Naive thymus-derived CD8-positive, alpha-beta T cell (primary cell): ENCODE data around the gene PLXDC1. TPM values are rescaled to one million over a fixed set of nuclear protein-coding genes. Genes with fewer than 3 reads are reported as not detected.
A peak's percentile ranks its signal among the peaks of the same experiment; 100 is the strongest.
"Not testable (repeated sequence)": the region's sequence is repeated elsewhere in the genome, so short reads cannot be mapped to it uniquely, and the experiment has no call there.

Source experiments
- ATAC-seq, 2 donors: fragments of 150-1000 bp; cut with Tn5 transposase in 1 of 2; sonication (Bioruptor Pico), chemical (Tn5 transposase) in 1 of 2; 1 replicate in 1 of 2; 2 replicates in 1 of 2; pipeline ENCODE4 v1.10.0; 2021; ENCODE audit warnings: mild to moderate bottlenecking in 2 of 2, moderate library complexity in 2 of 2
- POLR2A ChIA-PET: fragments of 350-600 bp; sonication (Branson Sonifier 250); formaldehyde crosslinking; loops from one replicate; lab custom pipeline; 2021; ENCODE audit warnings: antibody characterized with exemption; lab: Charles Lee
- DNase-seq, 10 donors: peaks; one replicate each; pipeline versions ENCODE4 v3.0.0 to v3.0.0-alpha.2; 2020 to 2022
- H3K27ac Mint-ChIP-seq, 10 donors: one replicate each; pipeline ENCODE4 v1.8.0; 2020 to 2022; ENCODE audit warnings: mild to moderate bottlenecking in 10 of 10, mixed read lengths in 10 of 10, moderate library complexity in 4 of 10, inconsistent platforms in 1 of 10
- H3K27me3 Mint-ChIP-seq, 5 donors: one replicate each; pipeline ENCODE4 v1.8.0; 2021 to 2022; ENCODE audit warnings: mixed read lengths in 5 of 5
- H3K36me3 Mint-ChIP-seq, 3 donors: one replicate each; pipeline ENCODE4 v1.8.0; 2020 to 2022; ENCODE audit warnings: mixed read lengths in 3 of 3, mild to moderate bottlenecking in 2 of 3, inconsistent platforms in 1 of 3
- H3K4me1 Mint-ChIP-seq, 4 donors: one replicate each; pipeline ENCODE4 v1.8.0; 2021 to 2022; ENCODE audit warnings: mixed read lengths in 4 of 4
- H3K4me3 Mint-ChIP-seq, 10 donors: one replicate each; pipeline ENCODE4 v1.8.0; 2020 to 2022; ENCODE audit warnings: mild to moderate bottlenecking in 10 of 10, mixed read lengths in 10 of 10, moderate library complexity in 6 of 10, inconsistent platforms in 1 of 10
- H3K9me3 Mint-ChIP-seq, 9 donors: one replicate each; pipeline ENCODE4 v1.8.0; 2020 to 2022; ENCODE audit warnings: mixed read lengths in 9 of 9, mild to moderate bottlenecking in 3 of 9, inconsistent platforms in 1 of 9, moderate library complexity in 1 of 9
- polyA plus RNA-seq, 3 donors: library from polyadenylated mRNA; unstranded; fragments of 300-500 nt; fragmentation: Illumina TruSeq; gene quantifications; one replicate each; pipeline ENCODE4 v1.2.3, GENCODE V29; 2021
- total RNA-seq, 8 experiments: library from RNA in 2 of 8; stranded (reverse) in 2 of 8; gene quantifications; one replicate each; pipeline ENCODE4 v1.2.3 and lab custom pipeline; 2021 to 2026

Gene PLXDC1
- total and polyA plus RNA-seq, 5 experiments from 2014 or later = 14.0 to 37.3 (median 23.6) TPM

- H3K27ac Mint-ChIP-seq = peak overlapping the region in 2 of 10 donors; percentile 27 to 28
- ATAC-seq (no peak), DNase-seq (no peak)
- H3K4me3 Mint-ChIP-seq = no peak overlapping the region
- H3K9me3 Mint-ChIP-seq = peaks cover 0 to 2% (median 0%) of the 10 kb centered on the region in 9 donors
- peaks cover 0 to 22% (median 18%) of the 10 kb centered on the region in 3 donors for H3K36me3 Mint-ChIP-seq
- H3K4me1 Mint-ChIP-seq = peaks cover under 1 to 22% (median 6%) of the 10 kb centered on the region in 4 donors
- no peaks in the 10 kb centered on the region for H3K27me3 Mint-ChIP-seq
- POLR2A ChIA-PET = no interaction called here
Observed at GRCh38 chr17:39139561-39139960, 11.9 kb downstream of the PLXDC1 start.

- H3K27ac Mint-ChIP-seq = no peak overlapping the region
- peaks cover 0 to 2% (median 0%) of the 10 kb centered on the region in 9 donors for H3K9me3 Mint-ChIP-seq
- POLR2A ChIA-PET = no interaction called here
- H3K27me3 Mint-ChIP-seq = no peaks in the 10 kb centered on the region
- no peak for ATAC-seq
- peaks cover 0 to 17% (median 3%) of the 10 kb centered on the region in 4 donors for H3K4me1 Mint-ChIP-seq
- DNase-seq = no peak
- H3K36me3 Mint-ChIP-seq = peaks cover 0 to 22% (median 18%) of the 10 kb centered on the region in 3 donors
- no peak overlapping the region for H3K4me3 Mint-ChIP-seq
Observed at GRCh38 chr17:39139161-39139511, 12.3 kb downstream of the PLXDC1 start.

GRCh38 chr17:39138431-39139160 is 12.8 kb downstream of the PLXDC1 start:
- POLR2A ChIA-PET = no interaction called here
- H3K9me3 Mint-ChIP-seq = peaks cover 0 to 2% (median 0%) of the 10 kb centered on the region in 9 donors
- peaks cover 0 to 15% (median 2%) of the 10 kb centered on the region in 4 donors for H3K4me1 Mint-ChIP-seq
- H3K27ac Mint-ChIP-seq = peak overlapping the region in 3 of 10 donors; percentile 4 to 57 (median 9)
- H3K27me3 Mint-ChIP-seq = no peaks in the 10 kb centered on the region
- DNase-seq (no peak), ATAC-seq (no peak)
- peaks cover 0 to 22% (median 18%) of the 10 kb centered on the region in 3 donors for H3K36me3 Mint-ChIP-seq
- H3K4me3 Mint-ChIP-seq = no peak overlapping the region

GRCh38 chr17:39134878-39135277 is 16.6 kb downstream of the PLXDC1 start:
- Mint-ChIP-seq H3K4me3 (no peak overlapping the region), H3K27me3 (no peaks in the 10 kb centered on the region), H3K27ac (peak overlapping the region in 3 of 10 donors; percentile 16 to 48 (median 46)), H3K4me1 (peaks cover 0 to 19% (median 5%) of the 10 kb centered on the region in 4 donors), H3K36me3 (peaks cover 0 to 35% (median 14%) of the 10 kb centered on the region in 3 donors), H3K9me3 (peaks cover 0 to 2% (median 0%) of the 10 kb centered on the region in 9 donors)
- DNase-seq (no peak), ATAC-seq (no peak)
- POLR2A ChIA-PET = no interaction called here

DNA sequence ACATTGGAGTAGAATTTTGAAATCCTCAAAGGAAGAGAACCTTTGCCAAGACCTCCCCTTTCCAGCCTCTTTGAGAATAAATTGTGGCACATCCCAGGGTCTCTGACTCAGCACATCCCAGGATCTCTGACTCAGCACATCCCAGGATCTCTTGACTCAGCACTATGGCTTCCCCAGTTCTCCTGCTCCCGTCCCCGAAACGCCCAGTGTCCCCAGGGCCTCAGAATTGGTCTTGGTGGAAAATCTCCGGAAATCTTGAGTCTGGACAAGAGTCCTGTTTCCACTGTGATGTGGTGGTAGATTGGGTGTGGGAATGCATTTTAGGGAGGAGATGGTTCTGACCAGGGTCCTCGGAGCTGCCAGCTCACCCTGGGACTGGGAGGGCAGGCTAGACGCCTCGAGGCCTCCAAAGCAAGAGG is 19.2 kb downstream of the PLXDC1 start:
- Mint-ChIP-seq H3K9me3 (peaks cover 0 to 2% (median 0%) of the 10 kb centered on the region in 9 donors), H3K36me3 (peaks cover 0 to 28% (median 11%) of the 10 kb centered on the region in 3 donors), H3K4me3 (no peak overlapping the region), H3K27me3 (no peaks in the 10 kb centered on the region), H3K27ac (peak overlapping the region in 2 of 10 donors; percentile 41 to 56), H3K4me1 (peaks cover 0 to 11% (median 5%) of the 10 kb centered on the region in 4 donors)
- POLR2A ChIA-PET = no interaction called here
- ATAC-seq (no peak), DNase-seq (no peak)

DNA sequence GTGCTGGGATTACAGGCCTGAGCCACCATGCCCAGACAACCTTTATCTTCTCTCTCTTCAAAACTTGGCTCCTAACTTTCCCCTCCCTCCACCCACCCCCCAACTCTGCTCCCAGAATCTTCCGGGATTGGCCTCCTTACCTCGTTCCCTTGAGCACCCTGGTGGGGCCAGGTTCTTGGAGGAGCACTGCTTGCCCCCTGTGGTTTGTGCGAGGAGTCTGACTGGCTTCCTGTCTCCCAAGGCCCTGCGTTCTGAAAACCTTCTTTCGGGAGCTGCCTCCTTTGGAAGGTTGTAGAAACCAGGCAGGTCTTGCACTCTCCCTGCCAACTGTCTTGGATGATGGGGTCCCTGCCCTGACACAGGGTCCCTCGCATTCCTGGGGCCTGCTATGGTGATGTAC is 19.8 kb downstream of the PLXDC1 start:
- peaks cover 0 to 2% (median 0%) of the 10 kb centered on the region in 9 donors for H3K9me3 Mint-ChIP-seq
- H3K27ac Mint-ChIP-seq = peak overlapping the region in 5 of 10 donors; percentile 13 to 89 (median 31)
- POLR2A ChIA-PET = interaction anchor here (0.5 kb wide), 1 partner anchor 21 kb away, joined by 4 read pairs; no protein-coding TSS in a partner anchor
- DNase-seq (no peak), ATAC-seq (no peak)
- peaks cover 0 to 13% (median 6%) of the 10 kb centered on the region in 4 donors for H3K4me1 Mint-ChIP-seq
- H3K4me3 Mint-ChIP-seq = no peak overlapping the region
- no peaks in the 10 kb centered on the region for H3K27me3 Mint-ChIP-seq
- peaks cover 0 to 24% (median 11%) of the 10 kb centered on the region in 3 donors for H3K36me3 Mint-ChIP-seq

DNA sequence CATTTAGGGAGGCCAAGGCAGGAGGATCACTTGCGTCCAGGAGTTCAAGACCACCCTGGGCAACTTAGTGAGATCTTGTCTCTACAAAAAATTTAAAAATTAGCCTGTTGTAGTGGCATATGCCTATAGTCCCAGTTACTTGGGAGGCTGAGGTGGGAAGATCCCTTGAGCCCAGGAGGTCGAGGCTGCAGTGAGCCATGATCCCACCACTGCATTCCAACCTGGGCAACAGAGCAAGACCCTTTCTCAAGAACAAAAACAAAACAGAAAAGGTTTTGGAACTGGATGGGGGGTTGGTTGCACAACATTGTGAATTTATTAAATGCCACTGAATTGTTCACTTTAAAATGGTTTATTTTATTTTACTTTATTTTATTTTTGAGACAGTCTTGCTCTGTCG is 21.2 kb downstream of the PLXDC1 start:
- ATAC-seq = no peak
- Mint-ChIP-seq H3K4me1 (peaks cover 0 to 15% (median 6%) of the 10 kb centered on the region in 4 donors), H3K27ac (peak overlapping the region in 3 of 10 donors; percentile 19 to 82 (median 47))

GRCh38 chr17:39129544-39129943 is 21.9 kb downstream of the PLXDC1 start:
- ATAC-seq = not testable (repeated sequence)
- Mint-ChIP-seq H3K4me1 (peaks cover 0 to 15% (median 5%) of the 10 kb centered on the region in 4 donors), H3K27ac (peak overlapping the region in 3 of 10 donors; percentile 46 to 82 (median 58))

More for the DNA sequence above, 21.2 kb downstream of the PLXDC1 start:
- H3K4me3 Mint-ChIP-seq = no peak overlapping the region
- POLR2A ChIA-PET = no interaction called here
- no peak for DNase-seq
- H3K9me3 Mint-ChIP-seq = no peaks in the 10 kb centered on the region
- H3K27me3 Mint-ChIP-seq = no peaks in the 10 kb centered on the region
- peaks cover 0 to 16% (median 7%) of the 10 kb centered on the region in 3 donors for H3K36me3 Mint-ChIP-seq

GRCh38 chr17:39126436-39126835 is 25.0 kb downstream of the PLXDC1 start:
- no peaks in the 10 kb centered on the region for H3K27me3 Mint-ChIP-seq
- H3K36me3 Mint-ChIP-seq = peaks cover 0 to 7% (median 2%) of the 10 kb centered on the region in 3 donors
- H3K4me3 Mint-ChIP-seq = no peak overlapping the region
- no peaks in the 10 kb centered on the region for H3K9me3 Mint-ChIP-seq
- peaks cover 0 to 4% (median 3%) of the 10 kb centered on the region in 4 donors for H3K4me1 Mint-ChIP-seq
- H3K27ac Mint-ChIP-seq = no peak overlapping the region
- POLR2A ChIA-PET = interaction anchor here (0.6 kb wide), 1 partner anchor 64 kb away, joined by 3 read pairs; no protein-coding TSS in a partner anchor
- ATAC-seq (no peak), DNase-seq (no peak)

More at GRCh38 chr17:39129544-39129943, 21.9 kb downstream of the PLXDC1 start:
- H3K36me3 Mint-ChIP-seq = peaks cover 0 to 12% (median 7%) of the 10 kb centered on the region in 3 donors
- POLR2A ChIA-PET = interaction anchor here (0.6 to 0.7 kb wide), 3 partner anchors 40 to 169 kb away, joined by 3 read pairs; no protein-coding TSS in a partner anchor
- H3K4me3 Mint-ChIP-seq, DNase-seq, H3K9me3 Mint-ChIP-seq, H3K27me3 Mint-ChIP-seq: not testable (repeated sequence)

DNA sequence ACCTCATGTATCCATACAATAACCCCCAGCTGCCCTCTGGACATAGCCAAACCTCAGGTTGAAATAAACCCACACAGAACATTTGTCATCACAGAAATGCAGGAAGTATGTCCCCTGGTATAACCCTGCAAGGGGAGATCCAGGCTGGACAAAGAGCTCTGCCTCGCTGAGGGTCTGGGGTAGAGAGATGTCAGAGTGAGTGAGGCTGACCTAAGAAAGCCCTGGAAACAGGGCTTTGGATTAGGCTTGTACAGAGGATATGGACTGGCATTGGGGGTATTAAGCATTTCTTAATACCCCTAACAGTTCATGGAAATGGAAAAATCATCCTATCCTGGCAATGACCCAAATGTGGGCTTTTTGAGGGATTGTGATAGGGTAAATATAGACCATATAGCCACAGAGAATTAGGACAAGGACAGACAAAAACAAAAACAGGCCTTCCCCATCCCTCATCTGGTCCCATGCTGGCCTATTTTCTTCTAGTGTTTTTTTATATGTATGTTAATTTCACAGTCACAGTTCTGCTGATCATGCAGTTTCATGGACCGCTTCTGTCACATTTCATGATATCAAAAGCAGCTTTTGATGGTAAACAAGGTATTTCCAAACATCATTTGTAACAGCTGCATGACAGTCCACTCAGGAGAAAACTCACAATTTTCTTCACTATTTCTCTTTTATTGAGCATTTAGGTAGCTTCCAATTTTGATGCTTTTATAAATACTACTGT is 26.1 kb downstream of the PLXDC1 start:
- Mint-ChIP-seq H3K9me3 (no peaks in the 10 kb centered on the region), H3K27ac (peak overlapping the region in 4 of 10 donors; percentile 42 to 65 (median 59)), H3K4me3 (no peak overlapping the region)

DNA sequence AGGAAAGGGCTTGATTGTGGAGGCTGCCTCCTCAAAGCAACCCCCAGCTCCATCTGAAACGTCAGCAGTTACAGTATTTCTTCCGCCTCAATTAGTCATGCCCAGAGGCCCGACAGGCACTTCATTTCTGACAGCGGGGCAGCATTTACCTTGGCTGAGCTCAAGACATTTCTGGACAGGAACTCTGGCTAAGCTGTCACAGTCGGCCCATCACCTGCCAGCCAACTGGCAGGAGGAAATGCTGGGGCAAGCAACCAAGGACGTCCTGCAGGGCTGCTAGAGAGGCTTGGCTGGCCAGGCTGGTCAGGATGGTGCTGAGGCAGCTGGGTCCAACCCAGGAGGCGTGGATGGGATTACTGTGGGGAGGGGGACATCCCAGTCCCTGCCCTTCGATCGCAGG is 27.8 kb downstream of the PLXDC1 start:
- Mint-ChIP-seq H3K27ac (peak overlapping the region in 1 of 10 donors; percentile 41), H3K4me3 (no peak overlapping the region)
- POLR2A ChIA-PET = no interaction called here

More for the DNA sequence above, 26.1 kb downstream of the PLXDC1 start:
- DNase-seq (no peak), ATAC-seq (no peak)
- POLR2A ChIA-PET = no interaction called here
- Mint-ChIP-seq H3K36me3 (peaks cover 0 to 7% (median 0%) of the 10 kb centered on the region in 3 donors), H3K27me3 (no peaks in the 10 kb centered on the region), H3K4me1 (peaks cover 0 to 4% (median 3%) of the 10 kb centered on the region in 4 donors)

GRCh38 chr17:39122991-39123390 is 28.4 kb downstream of the PLXDC1 start:
- DNase-seq (no peak), ATAC-seq (no peak)
- Mint-ChIP-seq H3K9me3 (no peaks in the 10 kb centered on the region), H3K36me3 (peaks cover 0 to 5% (median 0%) of the 10 kb centered on the region in 3 donors), H3K4me3 (no peak overlapping the region), H3K4me1 (peaks cover 7 to 14% (median 12%) of the 10 kb centered on the region in 4 donors), H3K27ac (peak overlapping the region in 2 of 10 donors; percentile 3 to 24), H3K27me3 (no peaks in the 10 kb centered on the region)
- POLR2A ChIA-PET = no interaction called here

More for the DNA sequence above, 27.8 kb downstream of the PLXDC1 start:
- H3K9me3 Mint-ChIP-seq = no peaks in the 10 kb centered on the region
- DNase-seq (no peak), ATAC-seq (no peak)
- H3K27me3 Mint-ChIP-seq = no peaks in the 10 kb centered on the region
- H3K36me3 Mint-ChIP-seq = peaks cover 0 to 5% (median 0%) of the 10 kb centered on the region in 3 donors
- H3K4me1 Mint-ChIP-seq = peaks cover 3 to 8% (median 6%) of the 10 kb centered on the region in 4 donors
